Stimulated activated CD4-positive, alpha-beta T cell treated with anti-CD3 and anti-CD28 coated beads, Interleukin-4, amount 100 ng/mL, for 48 hours (primary cell): ENCODE measurements around the gene SLC7A1.

Experiments used
- DNase-seq, 2 donors: peaks; one replicate each; pipeline ENCODE4 v3.0.0-alpha.2; 2020; ENCODE audit warnings: low read depth in 2 of 2

The SLC7A1 gene

DNA sequence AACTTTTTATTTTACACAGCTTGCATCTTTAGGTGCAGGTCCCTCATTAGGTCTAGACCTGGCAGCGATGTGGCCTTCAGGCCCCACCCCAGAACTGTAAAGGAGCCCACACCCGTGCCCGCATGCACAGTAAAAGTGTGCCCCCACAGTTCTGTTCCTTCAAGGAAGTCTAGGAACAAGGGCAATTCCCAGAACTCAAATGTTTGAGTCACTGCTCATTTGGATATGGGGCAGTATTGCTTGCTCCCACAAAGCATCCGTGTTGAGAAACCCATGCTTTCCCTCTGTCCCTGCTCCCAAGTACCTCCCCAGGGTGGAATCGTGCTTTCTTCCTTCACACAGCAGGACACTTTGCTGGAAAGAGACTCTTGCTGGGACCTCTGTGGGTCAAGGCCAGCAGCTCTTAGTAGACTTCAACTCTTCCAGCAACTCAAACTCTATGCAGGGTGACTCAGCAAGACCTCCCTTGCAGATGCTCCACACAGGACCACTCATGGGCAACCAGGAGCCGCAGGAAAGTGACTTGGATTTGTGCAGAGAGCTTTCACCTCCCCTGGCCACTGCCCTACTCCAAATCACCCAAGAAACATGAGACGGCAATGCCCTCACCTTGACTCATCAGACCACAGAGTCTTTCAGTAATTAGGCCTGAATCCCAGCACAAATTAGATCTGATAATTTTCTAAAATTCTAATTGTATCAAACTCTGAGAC is 12.3 kb downstream of the SLC7A1 start:
- no peak for DNase-seq

DNA sequence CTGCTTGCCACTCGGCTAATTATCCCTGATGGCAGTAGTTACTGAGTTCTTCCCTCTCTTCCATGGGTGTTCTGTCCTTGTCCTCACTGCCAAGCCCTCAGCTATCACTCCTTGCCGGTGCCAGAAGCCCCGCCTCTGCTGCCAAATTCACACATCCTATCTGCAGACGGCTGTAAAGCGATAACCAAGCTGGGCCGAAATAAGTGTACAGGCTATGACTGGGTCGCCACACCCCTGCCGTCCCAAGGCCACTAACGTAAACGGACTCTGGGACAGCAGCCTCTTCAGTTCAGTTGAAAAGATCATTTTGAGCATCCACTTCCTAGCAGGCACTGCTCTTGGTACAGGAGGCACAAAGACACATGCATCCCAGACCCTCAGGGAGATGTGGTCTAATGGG is 13.3 kb downstream of the SLC7A1 start:
- no peak for DNase-seq

DNA sequence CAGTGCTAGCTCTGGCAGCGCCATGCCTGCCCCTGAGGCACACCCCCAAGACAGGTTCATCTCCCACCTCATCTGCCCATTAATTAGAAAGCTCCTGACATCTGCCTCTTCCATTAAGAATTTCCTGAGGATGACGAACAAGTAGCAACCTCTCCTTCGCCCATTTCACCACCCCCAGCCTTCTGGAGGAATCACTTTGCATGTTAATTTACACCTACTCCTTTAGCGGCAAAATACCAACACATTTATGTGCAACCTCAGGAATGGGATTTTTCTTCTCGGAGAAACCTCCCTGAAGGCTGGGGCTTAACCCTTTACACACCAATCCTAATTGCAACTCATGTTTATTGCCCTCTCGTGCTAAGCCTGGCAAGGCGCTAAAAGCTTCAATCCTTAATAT is 13.8 kb downstream of the SLC7A1 start:
- DNase-seq, result no peak

DNA sequence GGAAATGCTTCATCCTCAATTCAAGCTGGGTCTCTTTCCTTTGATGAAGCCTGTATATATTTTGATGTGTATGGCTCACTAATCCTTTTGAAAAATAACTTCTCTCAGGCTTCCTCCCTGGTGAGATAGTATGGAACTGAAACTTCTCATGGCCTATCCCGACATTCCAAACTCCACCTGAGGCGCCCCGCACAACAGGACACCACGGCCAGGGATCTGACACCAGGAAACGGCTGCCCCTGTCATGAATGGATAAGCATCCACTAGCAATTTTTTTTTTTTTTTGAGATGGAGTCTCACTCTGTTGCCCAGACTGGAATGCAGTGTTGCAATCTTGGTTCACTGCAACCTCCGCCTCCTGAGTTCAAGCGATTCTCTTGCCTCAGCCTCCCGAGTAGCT is 16.4 kb downstream of the SLC7A1 start:
- DNase-seq, result no peak

DNA sequence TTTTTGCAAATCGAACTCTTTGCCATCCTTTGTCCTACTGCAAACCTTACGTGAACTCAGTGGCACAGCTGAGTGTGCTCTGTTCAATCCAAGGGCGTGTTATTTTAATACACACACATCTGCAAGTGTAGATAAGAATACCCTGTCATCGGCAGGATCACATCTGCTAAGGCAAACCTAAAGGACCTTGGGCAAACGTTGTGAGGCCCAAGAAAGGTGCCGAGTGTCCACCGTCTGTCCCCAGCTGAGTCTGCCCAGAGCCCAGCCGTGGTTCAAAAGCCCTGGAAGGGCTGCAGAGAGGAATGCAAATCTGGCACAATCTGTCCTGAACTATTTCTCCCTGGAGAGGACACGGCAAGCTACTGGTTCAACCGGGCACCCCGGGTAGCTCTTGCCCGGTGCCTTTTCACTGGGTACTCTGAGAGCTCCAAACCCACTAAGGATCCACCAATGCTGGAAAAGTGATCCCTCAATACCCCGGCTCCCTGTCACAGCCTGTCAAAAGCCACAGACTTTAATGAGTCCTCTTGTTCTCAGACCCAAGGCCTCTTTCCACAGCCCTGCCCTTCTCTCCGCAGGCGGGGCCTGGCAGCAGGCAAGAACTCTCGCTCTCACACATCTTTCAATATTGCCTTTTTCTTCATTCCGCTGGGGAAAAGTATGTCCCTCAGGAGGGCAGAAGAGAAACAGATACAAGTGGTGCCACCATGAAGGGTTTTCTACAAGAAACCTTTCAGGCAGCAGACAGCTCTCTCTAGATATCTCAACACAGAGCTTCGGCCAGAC is 17.0 kb downstream of the SLC7A1 start:
- no peak for DNase-seq

DNA sequence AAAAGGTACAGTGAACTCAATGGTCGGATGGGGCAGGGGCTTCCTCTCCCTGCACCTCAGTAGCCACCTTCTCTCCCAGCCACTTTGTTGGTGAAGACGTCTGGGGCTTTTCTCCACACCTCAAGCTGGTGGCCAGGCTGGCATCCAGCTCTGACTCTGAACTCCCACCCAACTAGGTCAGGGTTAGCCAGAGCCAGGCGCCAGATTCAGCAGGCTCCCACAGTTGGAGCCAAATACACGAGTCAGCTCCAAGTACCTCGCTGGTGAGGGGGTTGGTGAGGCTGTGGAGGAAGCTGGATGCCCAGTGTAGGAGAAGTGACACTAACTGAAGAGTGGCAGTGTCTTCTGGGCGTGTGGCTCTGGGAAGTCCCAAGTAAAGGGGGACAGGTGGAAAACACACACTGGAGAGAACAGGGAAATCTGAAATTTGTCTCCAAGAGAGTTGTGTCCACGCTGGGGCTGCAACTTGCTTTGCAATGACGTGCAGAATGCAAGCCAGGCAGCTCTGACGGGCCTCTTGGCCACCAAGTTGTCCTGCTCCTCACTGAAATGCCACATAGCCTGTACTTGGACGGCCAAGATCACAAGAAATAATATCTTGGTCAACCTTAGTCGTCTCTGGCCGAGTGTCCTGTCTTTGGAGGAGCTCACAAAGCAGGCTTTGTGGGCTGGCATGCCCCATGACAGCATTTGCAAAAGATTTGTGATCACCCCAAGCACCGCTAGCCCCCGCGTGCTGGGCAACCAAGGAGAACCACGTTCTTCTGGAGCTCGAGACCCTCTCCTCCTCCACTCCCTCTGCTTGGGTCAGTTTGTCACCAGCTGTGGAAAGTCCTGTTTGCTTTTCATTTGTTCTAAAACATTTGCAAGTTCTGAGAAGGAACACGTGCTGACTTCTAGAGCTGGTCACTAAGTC is 18.1 kb downstream of the SLC7A1 start:
- DNase-seq, result no peak

DNA sequence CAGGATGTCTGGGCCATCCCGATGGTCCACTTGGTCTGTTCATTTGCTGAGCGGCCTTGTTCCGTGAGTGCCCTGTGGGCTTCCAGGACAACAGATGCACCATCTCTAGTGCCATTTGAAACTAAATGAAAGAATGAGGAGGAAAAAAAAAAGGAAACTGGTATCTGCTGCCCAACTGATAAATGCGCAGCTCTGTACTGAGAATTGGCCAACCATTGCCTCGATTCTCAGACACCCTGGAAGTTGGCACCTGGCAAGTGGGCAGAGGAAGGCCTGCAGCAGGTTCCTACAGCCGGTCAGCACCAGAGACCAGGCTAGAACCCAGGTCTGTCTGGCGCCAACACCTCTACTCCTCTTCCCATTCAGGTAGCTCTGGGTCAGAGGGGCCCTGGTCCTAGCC is 18.9 kb downstream of the SLC7A1 start:
- no peak for DNase-seq

DNA sequence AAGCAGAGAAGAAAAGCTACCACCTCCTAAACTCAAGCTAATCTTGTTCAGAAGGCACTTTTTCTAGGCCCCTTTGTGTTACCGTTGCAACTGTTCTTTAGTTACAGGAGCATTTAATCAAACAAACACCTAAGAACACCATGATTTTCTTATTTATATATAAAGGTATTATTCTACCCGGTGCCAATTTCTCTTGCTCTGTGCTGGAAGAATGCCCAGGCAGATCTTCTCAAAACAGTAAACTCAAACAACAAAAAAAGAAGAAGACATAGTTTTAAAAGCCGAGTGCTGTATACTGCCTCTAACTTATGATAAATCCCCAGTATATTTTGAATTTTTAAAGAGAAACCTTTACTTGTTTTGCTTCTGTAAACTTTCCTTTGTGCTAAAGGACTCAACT is 20.4 kb downstream of the SLC7A1 start:
- DNase-seq, result no peak

DNA sequence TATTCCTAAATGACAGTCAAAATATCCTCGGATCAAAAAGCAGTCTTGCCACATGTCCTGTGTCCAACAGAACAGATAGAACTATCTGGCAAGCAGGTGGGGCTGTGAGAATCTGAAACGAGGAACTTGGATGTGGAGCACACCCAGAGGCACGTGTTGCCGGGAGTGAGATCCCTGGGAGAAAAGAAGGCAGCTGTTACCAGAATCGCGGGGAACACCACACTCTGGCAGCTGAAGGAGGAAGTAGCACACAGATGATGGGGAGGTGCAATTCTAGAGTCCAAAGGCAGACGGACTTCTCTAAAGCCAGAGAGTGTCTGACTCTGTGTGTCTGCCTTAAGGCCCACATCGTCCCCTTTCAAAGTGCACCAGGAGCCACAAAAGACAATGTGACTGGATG is 22.3 kb downstream of the SLC7A1 start:
- DNase-seq, result no peak

DNA sequence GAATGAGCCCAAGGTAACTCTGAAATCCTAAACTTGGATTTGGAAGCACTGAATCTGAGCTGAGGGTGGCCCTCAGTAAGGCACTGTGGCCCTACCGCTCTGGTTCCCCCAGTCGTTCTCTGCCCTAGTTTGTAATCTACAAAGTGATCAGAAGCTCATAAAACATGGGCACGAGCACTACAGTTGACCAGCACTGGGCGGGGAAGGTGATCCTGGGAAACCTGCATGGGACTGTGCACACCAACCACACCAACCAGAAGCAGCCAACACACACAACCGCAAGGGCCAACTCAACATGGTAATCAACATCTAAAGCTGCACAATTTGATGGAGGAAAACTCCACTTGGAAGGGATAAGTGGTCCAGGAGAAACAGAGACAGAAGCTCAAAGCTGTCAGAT is 22.9 kb downstream of the SLC7A1 start:
- DNase-seq, result no peak

DNA sequence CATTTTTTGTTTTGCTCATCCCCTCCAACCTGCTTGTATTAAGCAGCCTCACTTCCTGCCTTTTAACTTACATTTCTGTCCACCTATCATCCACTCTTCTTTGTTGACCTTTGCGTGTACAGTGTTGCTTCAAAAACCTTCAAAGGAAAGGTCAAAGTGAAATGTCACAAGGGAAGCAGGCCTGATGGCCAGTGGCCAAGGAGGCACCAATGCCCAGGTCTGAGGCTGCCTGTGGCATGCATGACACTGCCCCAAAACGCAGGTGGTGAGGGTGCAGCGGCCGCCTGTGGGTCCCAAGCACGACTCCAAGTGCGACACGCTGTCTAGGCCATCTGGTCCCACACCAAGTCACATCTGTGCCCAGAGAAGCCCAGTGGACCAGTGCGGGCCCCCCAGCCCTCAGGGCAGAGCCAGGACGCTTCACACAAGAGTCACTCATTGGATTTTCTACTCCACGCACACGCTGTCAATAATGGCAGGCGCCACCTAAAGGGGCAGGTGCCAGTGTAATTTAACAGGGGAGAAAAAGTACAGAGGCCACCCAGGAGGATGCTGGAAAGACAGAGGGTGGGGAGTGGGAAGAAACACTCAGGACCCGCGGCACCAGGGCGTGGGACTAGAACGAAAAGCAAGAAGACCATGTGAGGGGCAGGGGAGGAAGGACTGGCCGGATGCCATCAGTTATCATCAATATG is 23.5 kb downstream of the SLC7A1 start:
- no peak for DNase-seq

DNA sequence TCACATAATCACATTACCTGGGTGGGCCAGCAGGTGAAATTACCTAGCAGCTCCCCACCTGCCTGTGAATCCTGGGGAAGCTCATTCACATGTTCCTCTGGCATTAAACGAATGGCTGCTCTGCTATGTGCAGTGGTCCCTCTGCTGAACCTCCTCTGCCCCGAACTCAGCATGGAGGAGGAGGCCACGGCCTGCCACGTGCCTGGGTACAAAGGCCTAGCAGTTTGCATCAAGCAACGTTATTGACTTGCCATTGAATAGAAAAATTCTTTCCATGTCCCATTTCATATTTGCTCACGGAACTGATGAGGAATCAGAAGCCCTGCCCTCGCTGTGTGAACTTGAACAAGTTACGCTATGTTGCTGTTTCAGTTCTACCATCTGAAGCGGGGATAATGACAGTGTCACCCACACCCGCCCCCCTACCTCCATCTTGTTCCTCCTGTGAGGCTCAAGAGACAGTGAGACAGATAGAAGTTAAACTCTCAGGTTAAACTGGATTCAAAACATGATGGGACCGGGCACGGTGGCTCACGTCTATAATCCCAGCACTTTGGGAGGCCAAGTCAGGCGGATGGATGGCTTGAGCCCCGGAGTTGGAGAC is 25.3 kb downstream of the SLC7A1 start:
- no peak for DNase-seq

DNA sequence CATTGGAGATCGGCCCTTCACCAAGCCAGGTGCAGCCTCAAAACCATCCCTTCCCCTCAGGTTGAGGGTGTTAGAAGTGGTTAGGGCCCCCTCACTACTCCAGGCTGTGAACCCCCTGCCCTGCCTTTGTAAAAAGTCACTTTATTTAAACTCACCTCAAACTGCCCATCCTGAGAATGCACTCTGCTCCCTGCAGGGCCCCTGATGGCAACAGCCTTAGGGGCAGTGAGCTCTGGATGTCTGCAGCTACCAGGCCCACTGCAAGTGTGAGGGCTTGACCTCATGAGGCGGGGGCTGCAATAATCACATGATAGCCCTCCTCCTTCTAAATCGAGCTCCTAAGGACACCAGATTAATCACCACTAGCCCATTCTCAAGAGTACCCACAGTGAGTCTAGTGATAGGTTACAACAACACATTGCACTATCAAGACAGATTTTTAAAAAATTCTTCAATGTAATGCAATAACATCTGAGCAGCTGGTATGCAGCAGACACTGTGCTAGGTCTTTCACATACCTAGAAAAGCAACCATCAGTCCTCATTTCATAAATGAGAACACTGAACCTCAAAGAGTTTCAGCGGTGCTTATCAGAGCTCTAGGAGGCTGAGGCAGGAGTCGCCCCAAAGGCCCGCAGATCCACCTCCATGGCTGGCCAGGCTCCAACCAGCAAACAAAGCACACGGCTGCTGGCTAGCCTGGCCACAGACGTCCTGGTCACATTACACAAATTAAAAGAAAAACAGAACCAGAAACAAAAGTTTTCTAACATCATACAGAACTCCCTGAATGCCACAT is 26.0 kb downstream of the SLC7A1 start:
- DNase-seq, result no peak

DNA sequence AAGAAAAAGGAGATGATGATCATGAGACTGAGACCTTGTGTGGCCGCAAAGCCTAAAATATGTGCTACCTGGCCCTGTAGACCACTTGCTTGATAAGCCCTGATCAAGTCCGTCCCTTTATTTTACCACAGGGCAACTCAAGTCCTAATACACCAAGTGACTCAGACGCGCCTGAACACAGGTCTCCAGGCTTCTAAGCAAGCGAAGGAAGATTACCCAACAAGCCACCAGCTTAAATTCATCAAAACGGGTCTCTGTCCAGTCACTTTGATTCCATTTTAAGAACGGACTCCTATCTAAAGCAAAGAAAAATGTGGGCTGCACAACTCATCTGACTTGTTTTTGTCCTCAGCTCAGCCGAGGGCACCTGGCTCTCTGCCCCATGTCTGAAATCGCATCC is 26.8 kb downstream of the SLC7A1 start:
- DNase-seq, result no peak

DNA sequence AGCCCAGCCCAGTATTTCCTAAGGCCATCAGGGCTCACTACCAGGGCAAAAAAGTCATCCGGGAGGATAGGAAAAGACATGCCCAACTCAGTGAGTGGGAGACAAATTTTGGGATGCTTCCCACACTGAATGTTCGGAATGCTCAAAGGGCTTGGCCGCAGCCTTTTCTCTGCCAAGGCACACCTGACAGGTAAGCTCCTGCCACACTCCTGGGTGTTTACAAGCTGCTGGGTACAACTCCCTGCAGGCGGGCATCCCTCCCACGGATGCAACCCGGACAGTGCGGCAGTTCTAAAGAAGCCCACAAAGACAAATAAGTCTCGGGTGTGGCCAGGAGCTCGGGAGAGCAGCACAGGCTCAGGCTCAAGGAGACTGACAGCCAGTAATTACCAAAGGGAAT is 28.1 kb downstream of the SLC7A1 start:
- DNase-seq, result no peak

DNA sequence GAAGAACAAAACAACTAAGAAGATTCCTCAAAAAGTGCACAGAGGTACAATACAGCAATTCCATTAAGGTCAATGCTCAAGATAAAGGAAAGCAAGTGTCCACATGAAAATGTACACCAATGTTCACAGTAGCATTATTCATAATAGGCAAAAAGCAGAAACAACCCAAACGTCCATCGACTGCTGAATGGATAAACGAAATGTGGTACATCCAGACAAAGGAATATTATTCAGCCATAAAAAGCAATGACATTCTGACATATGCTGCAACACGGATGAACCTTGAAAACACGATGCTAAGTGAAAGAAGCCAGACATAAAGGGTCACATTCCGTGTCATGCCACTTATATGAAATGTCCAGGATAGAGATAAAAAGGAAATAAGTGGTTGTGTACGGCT is 29.3 kb downstream of the SLC7A1 start:
- DNase-seq, result no peak

DNA sequence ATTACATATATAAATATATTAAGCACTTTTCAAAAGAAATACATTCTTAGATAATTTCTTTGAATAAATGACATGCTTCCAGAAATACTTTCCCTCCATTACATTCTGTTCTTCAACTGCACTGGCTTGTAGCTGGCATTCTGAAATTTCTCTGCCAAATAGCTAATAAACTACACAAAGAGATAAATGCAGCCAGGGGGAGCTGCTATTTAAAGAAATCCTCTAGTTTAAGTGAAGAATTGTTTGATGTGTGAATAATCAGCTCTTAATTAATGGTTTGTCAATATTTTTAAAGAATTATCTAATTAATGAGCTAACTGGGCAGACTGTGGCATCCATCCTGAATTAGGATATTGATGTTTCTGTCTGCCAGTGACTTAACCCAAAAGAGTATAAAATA is 30.7 kb downstream of the SLC7A1 start:
- DNase-seq, result no peak

DNA sequence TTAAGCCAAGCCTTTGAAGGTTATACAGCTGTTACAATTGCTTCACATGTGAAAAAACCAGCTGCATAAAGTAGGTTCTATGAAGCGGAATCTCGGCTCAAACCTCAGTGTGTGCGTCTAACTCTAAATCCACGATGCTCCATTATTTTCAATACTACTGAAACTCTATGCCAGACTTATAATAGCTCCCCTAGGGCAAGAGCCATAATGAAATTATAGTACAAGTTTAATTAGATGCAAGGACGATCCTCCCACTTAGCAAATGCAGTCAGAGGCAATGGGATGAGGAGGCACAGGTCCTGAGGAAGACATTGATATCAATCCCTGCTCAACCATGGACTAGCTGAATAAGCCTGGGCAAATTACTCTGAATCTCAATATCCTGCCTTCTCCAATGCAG is 31.1 kb downstream of the SLC7A1 start:
- DNase-seq, result no peak

DNA sequence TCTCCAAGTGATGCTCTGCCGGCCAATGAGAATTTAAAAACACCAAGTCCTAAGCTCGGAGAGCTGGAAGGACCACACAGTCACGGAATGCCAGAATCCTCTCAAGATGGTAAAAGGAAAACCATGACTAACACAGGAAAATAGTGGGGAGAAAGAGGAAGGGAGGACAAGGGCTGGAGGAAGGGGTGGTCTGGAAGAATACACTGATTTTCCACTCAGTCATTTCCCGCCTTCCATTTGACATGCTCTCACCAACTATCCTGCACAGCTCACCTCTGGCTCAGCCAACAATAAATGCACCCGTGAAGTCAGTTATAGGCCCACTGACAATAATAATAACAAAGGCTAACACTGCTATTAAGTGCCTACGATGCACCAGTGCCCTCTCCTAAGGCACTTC is 31.5 kb downstream of the SLC7A1 start:
- DNase-seq, result no peak

DNA sequence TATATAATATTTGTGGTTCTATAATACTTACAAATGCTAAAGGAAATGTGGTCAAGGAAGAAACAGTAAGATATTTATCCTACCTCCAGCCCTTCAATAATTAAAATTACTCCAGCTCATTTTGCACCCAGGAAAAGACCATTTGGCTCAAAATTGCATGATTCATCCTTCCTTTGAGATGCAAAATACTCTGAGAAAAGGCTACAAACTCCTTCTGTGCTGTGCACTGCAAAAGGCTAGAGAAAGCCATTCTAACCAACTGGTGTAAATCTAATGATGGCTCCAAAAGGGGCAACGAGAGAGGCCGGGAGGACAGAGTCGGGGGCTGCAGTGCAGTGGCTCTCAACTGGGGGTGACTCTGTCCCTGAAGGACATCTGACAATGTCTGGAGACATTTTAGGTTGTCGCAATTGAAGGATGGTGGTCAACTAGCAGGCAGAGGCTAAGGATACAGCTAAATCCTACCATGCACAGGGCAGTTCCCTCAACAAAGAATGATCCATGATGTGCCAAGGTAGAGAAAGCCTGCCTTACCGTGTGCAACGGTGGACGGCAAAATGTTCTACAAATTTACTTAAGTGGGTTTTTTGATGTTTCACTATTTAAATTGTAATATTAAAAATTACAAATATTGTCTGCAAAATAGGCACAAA is 32.6 kb downstream of the SLC7A1 start:
- no peak for DNase-seq
